ENCODE results near the gene PLB1.

- TF ChIP-seq CTCF (IDR thresholded peaks at IDR 0.05; ENCODE audit: insufficient read depth, low read length) (no peak), GABPA (IDR thresholded peaks at IDR 0.05; ENCODE audit: low read depth) (no peak), REST (IDR thresholded peaks at IDR 0.05; ENCODE audit: insufficient replicate concordance, low read depth) (no peak)
Observed at GRCh38 chr2:28650266-28650584, 154.4 kb downstream of the PLB1 start.
